Panc1 (cell line): ENCODE results near the gene BFSP1. TPM values are rescaled to one million over a fixed set of nuclear protein-coding genes. Genes with fewer than 3 reads are reported as not detected.

Experiments
- ATAC-seq: fragments of 200-7000 bp; cut with Tn5 transposase; 2 replicates; pipeline ENCODE4 v1.9.1; 2020; ENCODE audit warnings: mild to moderate bottlenecking, moderate library complexity
- BruUV-seq: library from RNA; stranded (reverse); fragments of 400-500 nt; replicated peaks from 2 replicates; lab custom pipeline; 2021; lab: Mats Ljungman, UMichigan
- CTCF ChIA-PET: fragments of 300-600 bp; sonication (Branson Sonifier 250); formaldehyde crosslinking; loops from one replicate; lab custom pipeline; 2022; ENCODE audit warnings: antibody characterized with exemption; lab: Charles Lee
- POLR2A ChIA-PET: fragments of 300-600 bp; sonication (Branson Sonifier 250); formaldehyde crosslinking; loops from one replicate; lab custom pipeline; 2022; ENCODE audit warnings: antibody characterized with exemption; lab: Charles Lee
- DNase-seq: peaks from one replicate; pipeline ENCODE4 v3.0.0-alpha.2; 2010; ENCODE audit warnings: low read depth, low spot score
- H3K27ac ChIP-seq: 2 replicates; pipeline ENCODE4 v1.5.1; 2011; ENCODE audit warnings: mild to moderate bottlenecking, low read length, inconsistent platforms
- H3K27me3 ChIP-seq: fragments of 200-500 bp; sonication (Bioruptor generic); 2 replicates; pipeline ENCODE4 v1.6.0; 2014; ENCODE audit warnings: low read length, inconsistent platforms; ENCODE audit not compliant: control insufficient read depth, insufficient read depth
- H3K36me3 ChIP-seq: fragments of 200-500 bp; sonication (Bioruptor generic); 2 replicates; pipeline ENCODE4 v1.5.1; 2014; ENCODE audit warnings: inconsistent platforms, mild to moderate bottlenecking, low read length, moderate library complexity; ENCODE audit not compliant: control insufficient read depth, insufficient read depth
- H3K4me1 ChIP-seq: 2 replicates; pipeline ENCODE4 v1.5.1; 2011; ENCODE audit warnings: inconsistent platforms, mild to moderate bottlenecking, low read length, moderate library complexity; ENCODE audit not compliant: control insufficient read depth, insufficient read depth
- H3K4me3 ChIP-seq, 2 experiments: 2 replicates each; pipeline ENCODE4 v1.5.1; 2011 to 2012; ENCODE audit warnings: low read depth in 2 of 2, low read length in 2 of 2, mild to moderate bottlenecking in 2 of 2, inconsistent platforms in 1 of 2, moderate library complexity in 1 of 2
- H3K9me3 ChIP-seq: fragments of 200-500 bp; sonication (Bioruptor generic); 2 replicates; pipeline ENCODE4 v1.5.1; 2014; ENCODE audit warnings: low read depth, mild to moderate bottlenecking, inconsistent platforms, low read length, moderate library complexity; ENCODE audit not compliant: control insufficient read depth, insufficient read depth
- POLR2AphosphoS5 ChIP-seq: IDR thresholded peaks from 2 replicates; pipeline ENCODE4 v1.6.1; 2012; ENCODE audit warnings: mild to moderate bottlenecking, low read depth, low read length, moderate library complexity
- SIN3A ChIP-seq: IDR thresholded peaks from 2 replicates; pipeline ENCODE4 v1.6.1; 2012; ENCODE audit warnings: low read depth, mild to moderate bottlenecking, low read length, moderate library complexity, borderline replicate concordance; ENCODE audit not compliant: insufficient read depth
- TCF7L2 ChIP-seq: IDR thresholded peaks from 2 replicates; pipeline ENCODE4 v1.6.1; 2011; ENCODE audit warnings: mild to moderate bottlenecking, low read depth, low read length, inconsistent platforms
- in situ Hi-C: cut with HindIII; loops from 2 replicates; pipeline ENCODE4 v1.10.0; 2016; ENCODE audit warnings: low sequenced_read_pairs, low pct_unique_long_range_greater_than_20kb
- intact Hi-C: fragments of 100-400 bp; cut with micrococcal nuclease; formaldehyde crosslinking; loops from one replicate; pipeline ENCODE4 v1.10.0; 2022; ENCODE audit not compliant: unreplicated experiment
- total RNA-seq: library from RNA; stranded (reverse); gene quantifications from one replicate; pipeline ENCODE4 v1.2.1, GENCODE V29; 2021; ENCODE audit not compliant: unreplicated experiment
- TF ChIP-seq, protein P1 (sequence below): fragments of 450-650 bp; IDR thresholded peaks from 2 replicates; pipeline ENCODE4 v1.5.1; 2017; ENCODE audit warnings: mild to moderate bottlenecking
- TF ChIP-seq, protein P2 (sequence below), 2 experiments: IDR thresholded peaks; 2 replicates each; pipeline ENCODE4 v1.6.1; 2011 to 2012; ENCODE audit warnings: low read depth in 2 of 2, control low read depth in 1 of 2, low read length in 1 of 2, mild to moderate bottlenecking in 1 of 2, moderate library complexity in 1 of 2; ENCODE audit not compliant: insufficient read depth in 1 of 2

BFSP1 gene
- total RNA-seq, 1 experiment from 2014 or later = 6.9 TPM

DNA sequence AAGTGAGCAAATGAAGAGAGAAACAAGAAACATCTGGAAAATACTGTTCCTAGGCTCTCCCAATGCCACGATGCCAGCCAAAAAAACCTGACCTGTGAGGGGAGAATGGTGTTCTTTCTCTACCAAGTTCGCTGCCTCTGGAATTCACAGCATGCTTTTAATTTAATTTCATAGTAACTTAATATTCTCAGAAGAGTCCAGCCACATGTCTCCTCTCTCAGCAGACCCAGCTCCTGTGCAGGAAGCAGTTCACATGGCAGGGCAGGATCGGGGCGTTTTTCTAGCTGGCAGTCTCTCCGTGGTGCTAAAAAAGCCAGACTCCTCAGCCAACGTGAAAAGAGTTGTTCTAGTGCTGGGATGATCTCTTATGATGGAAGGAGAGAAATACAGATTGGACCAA lies 57.5 kb downstream of the BFSP1 start:
- no peaks in the 10 kb centered on the region for H3K9me3 ChIP-seq
- DNase-seq (no peak), ATAC-seq (no peak)
- intact Hi-C loops = no loop called here
- no peaks in the 10 kb centered on the region; the same call in 1 of the 2 replicates for H3K27me3 ChIP-seq
- TF ChIP-seq, protein P1, sequence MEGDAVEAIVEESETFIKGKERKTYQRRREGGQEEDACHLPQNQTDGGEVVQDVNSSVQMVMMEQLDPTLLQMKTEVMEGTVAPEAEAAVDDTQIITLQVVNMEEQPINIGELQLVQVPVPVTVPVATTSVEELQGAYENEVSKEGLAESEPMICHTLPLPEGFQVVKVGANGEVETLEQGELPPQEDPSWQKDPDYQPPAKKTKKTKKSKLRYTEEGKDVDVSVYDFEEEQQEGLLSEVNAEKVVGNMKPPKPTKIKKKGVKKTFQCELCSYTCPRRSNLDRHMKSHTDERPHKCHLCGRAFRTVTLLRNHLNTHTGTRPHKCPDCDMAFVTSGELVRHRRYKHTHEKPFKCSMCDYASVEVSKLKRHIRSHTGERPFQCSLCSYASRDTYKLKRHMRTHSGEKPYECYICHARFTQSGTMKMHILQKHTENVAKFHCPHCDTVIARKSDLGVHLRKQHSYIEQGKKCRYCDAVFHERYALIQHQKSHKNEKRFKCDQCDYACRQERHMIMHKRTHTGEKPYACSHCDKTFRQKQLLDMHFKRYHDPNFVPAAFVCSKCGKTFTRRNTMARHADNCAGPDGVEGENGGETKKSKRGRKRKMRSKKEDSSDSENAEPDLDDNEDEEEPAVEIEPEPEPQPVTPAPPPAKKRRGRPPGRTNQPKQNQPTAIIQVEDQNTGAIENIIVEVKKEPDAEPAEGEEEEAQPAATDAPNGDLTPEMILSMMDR = no peak
- TF ChIP-seq, protein P2, sequence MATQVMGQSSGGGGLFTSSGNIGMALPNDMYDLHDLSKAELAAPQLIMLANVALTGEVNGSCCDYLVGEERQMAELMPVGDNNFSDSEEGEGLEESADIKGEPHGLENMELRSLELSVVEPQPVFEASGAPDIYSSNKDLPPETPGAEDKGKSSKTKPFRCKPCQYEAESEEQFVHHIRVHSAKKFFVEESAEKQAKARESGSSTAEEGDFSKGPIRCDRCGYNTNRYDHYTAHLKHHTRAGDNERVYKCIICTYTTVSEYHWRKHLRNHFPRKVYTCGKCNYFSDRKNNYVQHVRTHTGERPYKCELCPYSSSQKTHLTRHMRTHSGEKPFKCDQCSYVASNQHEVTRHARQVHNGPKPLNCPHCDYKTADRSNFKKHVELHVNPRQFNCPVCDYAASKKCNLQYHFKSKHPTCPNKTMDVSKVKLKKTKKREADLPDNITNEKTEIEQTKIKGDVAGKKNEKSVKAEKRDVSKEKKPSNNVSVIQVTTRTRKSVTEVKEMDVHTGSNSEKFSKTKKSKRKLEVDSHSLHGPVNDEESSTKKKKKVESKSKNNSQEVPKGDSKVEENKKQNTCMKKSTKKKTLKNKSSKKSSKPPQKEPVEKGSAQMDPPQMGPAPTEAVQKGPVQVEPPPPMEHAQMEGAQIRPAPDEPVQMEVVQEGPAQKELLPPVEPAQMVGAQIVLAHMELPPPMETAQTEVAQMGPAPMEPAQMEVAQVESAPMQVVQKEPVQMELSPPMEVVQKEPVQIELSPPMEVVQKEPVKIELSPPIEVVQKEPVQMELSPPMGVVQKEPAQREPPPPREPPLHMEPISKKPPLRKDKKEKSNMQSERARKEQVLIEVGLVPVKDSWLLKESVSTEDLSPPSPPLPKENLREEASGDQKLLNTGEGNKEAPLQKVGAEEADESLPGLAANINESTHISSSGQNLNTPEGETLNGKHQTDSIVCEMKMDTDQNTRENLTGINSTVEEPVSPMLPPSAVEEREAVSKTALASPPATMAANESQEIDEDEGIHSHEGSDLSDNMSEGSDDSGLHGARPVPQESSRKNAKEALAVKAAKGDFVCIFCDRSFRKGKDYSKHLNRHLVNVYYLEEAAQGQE (IDR thresholded peaks at IDR 0.05; ENCODE audit: insufficient read depth in 1 of 2, low read depth in 2 of 2, low read length in 1 of 2) = no peak
- TF ChIP-seq SIN3A (no peak), TCF7L2 (no peak), POLR2AphosphoS5 (no peak)
- BruUV-seq = no TSS peak
- no peak overlapping the region for H3K27ac ChIP-seq
- no peaks in the 10 kb centered on the region for H3K4me1 ChIP-seq
- ChIA-PET CTCF (no interaction called here), POLR2A (no interaction called here)
- H3K4me3 ChIP-seq = no peak overlapping the region
- in situ Hi-C loops = no loop called here
- H3K36me3 ChIP-seq = no peaks in the 10 kb centered on the region

DNA sequence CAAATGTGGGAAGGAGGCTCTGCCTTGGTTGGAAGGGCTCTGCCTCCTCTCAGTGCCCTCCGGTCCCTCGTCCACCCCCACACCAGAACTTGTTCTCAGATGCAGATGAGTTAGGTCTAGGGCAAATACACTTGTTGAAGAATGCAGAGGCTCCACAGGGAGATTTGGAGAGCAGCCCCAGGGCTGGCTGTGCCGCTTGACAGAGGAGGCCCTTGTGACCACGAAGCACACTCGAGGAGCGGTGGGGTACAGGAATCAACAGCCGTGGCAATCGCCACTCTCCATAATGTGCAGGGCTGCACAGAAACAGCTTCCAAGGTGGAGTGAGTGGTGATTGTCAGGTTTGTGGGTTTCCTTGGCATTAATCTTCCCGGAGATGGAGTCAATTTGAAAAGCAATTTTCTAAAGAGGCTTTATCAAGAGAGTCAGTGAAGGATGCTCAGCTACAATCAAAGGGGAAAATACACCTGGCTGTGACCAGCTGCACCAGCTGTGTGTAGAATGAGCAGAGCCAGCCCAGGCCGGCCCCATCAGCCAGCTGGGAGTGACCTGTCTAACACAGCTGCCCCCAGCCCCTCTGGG lies 59.5 kb downstream of the BFSP1 start:
- no peak for TF ChIP-seq SIN3A
- TF ChIP-seq, protein P1 = no peak
- no peak for TF ChIP-seq POLR2AphosphoS5
- TF ChIP-seq, protein P2 (IDR thresholded peaks at IDR 0.05; ENCODE audit: insufficient read depth in 1 of 2, low read depth in 2 of 2, low read length in 1 of 2) = no peak
- TF ChIP-seq TCF7L2 = no peak
- no peaks in the 10 kb centered on the region for H3K4me1 ChIP-seq
- H3K9me3 ChIP-seq = no peaks in the 10 kb centered on the region
- H3K36me3 ChIP-seq = no peaks in the 10 kb centered on the region
- no peak overlapping the region for H3K4me3 ChIP-seq
- H3K27ac ChIP-seq = no peak overlapping the region
- intact Hi-C loops = no loop called here
- ATAC-seq (no peak; the same call in 1 of the 2 replicates), DNase-seq (no peak)
- CTCF ChIA-PET = no interaction called here
- no peaks in the 10 kb centered on the region for H3K27me3 ChIP-seq
- no TSS peak for BruUV-seq
- POLR2A ChIA-PET = no interaction called here
- in situ Hi-C loops = no loop called here
